Suprapubic skin (tissue), 4 donors: ENCODE measurements around the gene ACYP2. TPM values are rescaled to one million over a fixed set of nuclear protein-coding genes. Genes with fewer than 3 reads are reported as not detected.

ENCODE experiments used
- DNase-seq, 2 donors: peaks; one replicate each; pipeline ENCODE4 v3.0.0-alpha.2; 2019; ENCODE audit warnings: low spot score in 2 of 2
- H3K27ac ChIP-seq: fragments of 200-600 bp; sonication (generic); one replicate; pipeline ENCODE4 v1.5.1; 2019
- H3K27me3 ChIP-seq: fragments of 200-600 bp; sonication (generic); one replicate; pipeline ENCODE4 v1.5.1; 2019
- H3K36me3 ChIP-seq: fragments of 200-600 bp; sonication (generic); one replicate; pipeline ENCODE4 v1.5.1; 2019
- H3K4me1 ChIP-seq: fragments of 200-600 bp; sonication (generic); one replicate; pipeline ENCODE4 v1.5.1; 2019
- H3K4me3 ChIP-seq: fragments of 200-600 bp; sonication (generic); one replicate; pipeline ENCODE4 v1.5.1; 2019; ENCODE audit warnings: mild to moderate bottlenecking
- H3K9me3 ChIP-seq: fragments of 200-600 bp; sonication (generic); one replicate; pipeline ENCODE4 v1.5.1; 2019
- CTCF ChIP-seq, 2 donors: fragments of 200-600 bp in 1 of 2; fragments of 450-650 bp in 1 of 2; sonication (generic) in 1 of 2; IDR thresholded peaks; one replicate each; pipeline ENCODE4 v1.5.1; 2016 to 2019; ENCODE audit warnings: antibody characterized with exemption in 2 of 2, mild to moderate bottlenecking in 1 of 2, moderate library complexity in 1 of 2
- EP300 ChIP-seq: sonication (generic); formaldehyde crosslinking; IDR thresholded peaks from one replicate; pipeline ENCODE4 v1.6.1; 2017; ENCODE audit warnings: antibody characterized with exemption
- POLR2A ChIP-seq, 2 donors: fragments of 450-650 bp; IDR thresholded peaks; one replicate each; pipeline ENCODE4 v1.6.1; 2017; ENCODE audit warnings: antibody characterized with exemption in 2 of 2, mild to moderate bottlenecking in 2 of 2, moderate library complexity in 2 of 2
- POLR2AphosphoS5 ChIP-seq, 3 donors: sonication (generic); formaldehyde crosslinking; IDR thresholded peaks; one replicate each; pipeline ENCODE4 v1.6.1; 2017; ENCODE audit warnings: antibody characterized with exemption in 3 of 3
- WGBS: methylation state at CpG from one replicate; pipeline ENCODE4 v1.1.5; 2018; 5-methylcytosine and 5-hydroxymethylcytosine counted together
- total RNA-seq, 4 donors: library from RNA; depleted of rRNA; stranded (reverse); fragments of >200 nt; gene quantifications; one replicate each; pipeline ENCODE4 v1.1.0, GENCODE V29; 2016

The ACYP2 gene
- total RNA-seq, 4 donors from 2014 or later, result 9.1 to 20.2 (median 14.2) TPM

- H3K9me3 ChIP-seq, result no peaks in the 10 kb centered on the region
- no peaks in the 10 kb centered on the region for H3K36me3 ChIP-seq
- 36% methylated on average over 17 of the region's 17 CpGs for WGBS
- H3K27ac ChIP-seq, result peak overlapping the region; percentile 92
- no peak for DNase-seq
- H3K4me1 ChIP-seq, result peaks cover 17% of the 10 kb centered on the region
- peak overlapping the region; percentile 67 for H3K4me3 ChIP-seq
- no peaks in the 10 kb centered on the region for H3K27me3 ChIP-seq
- TF ChIP-seq CTCF (IDR thresholded peaks at IDR 0.05), result no peak
- peak in 1 of 3 donors; percentile 22 for TF ChIP-seq POLR2AphosphoS5 (IDR thresholded peaks at IDR 0.05)
Observed at GRCh38 chr2:54330926-54331835, 215.8 kb downstream of the ACYP2 start.

- TF ChIP-seq POLR2A (IDR thresholded peaks at IDR 0.05) (no peak), POLR2AphosphoS5 (IDR thresholded peaks at IDR 0.05) (no peak), EP300 (no peak), CTCF (IDR thresholded peaks at IDR 0.05) (no peak)
- no peak for DNase-seq
- H3K36me3 ChIP-seq, result no peaks in the 10 kb centered on the region
- 66% methylated on average over 3 of the region's 3 CpGs for WGBS
- no peaks in the 10 kb centered on the region for H3K27me3 ChIP-seq
- H3K9me3 ChIP-seq, result no peaks in the 10 kb centered on the region
- no peak overlapping the region for H3K27ac ChIP-seq
- H3K4me1 ChIP-seq, result peaks cover 17% of the 10 kb centered on the region
- no peak overlapping the region for H3K4me3 ChIP-seq
Observed at GRCh38 chr2:54332386-54332785, 217.0 kb downstream of the ACYP2 start.

- Histone ChIP-seq H3K4me1 (peaks cover under 1% of the 10 kb centered on the region), H3K27ac (no peak overlapping the region), H3K4me3 (no peak overlapping the region), H3K36me3 (no peaks in the 10 kb centered on the region), H3K9me3 (no peaks in the 10 kb centered on the region), H3K27me3 (no peaks in the 10 kb centered on the region)
- whole genome bisulfite sequencing, result 74% methylated on average over 1 of the region's 1 CpG
- TF ChIP-seq EP300, result no peak
- DNase-seq, result no peak
Observed at GRCh38 chr2:54336136-54336976, 220.9 kb downstream of the ACYP2 start.

- Histone ChIP-seq H3K36me3 (no peaks in the 10 kb centered on the region), H3K4me1 (no peaks in the 10 kb centered on the region), H3K9me3 (no peaks in the 10 kb centered on the region), H3K27me3 (no peaks in the 10 kb centered on the region), H3K4me3 (no peak overlapping the region), H3K27ac (no peak overlapping the region)
- 81% methylated on average over 1 of the region's 1 CpG for WGBS
- no peak for DNase-seq
- no peak for TF ChIP-seq EP300
- TF ChIP-seq CTCF (IDR thresholded peaks at IDR 0.05), result no peak
- TF ChIP-seq POLR2A (IDR thresholded peaks at IDR 0.05), result no peak
- TF ChIP-seq POLR2AphosphoS5 (IDR thresholded peaks at IDR 0.05), result no peak
Observed at GRCh38 chr2:54336977-54337255, 221.5 kb downstream of the ACYP2 start.

GRCh38 chr2:54341656-54342055 is 226.2 kb downstream of the ACYP2 start:
- Histone ChIP-seq H3K27me3 (no peaks in the 10 kb centered on the region), H3K4me3 (no peak overlapping the region), H3K36me3 (no peaks in the 10 kb centered on the region), H3K9me3 (no peaks in the 10 kb centered on the region), H3K4me1 (no peaks in the 10 kb centered on the region), H3K27ac (no peak overlapping the region)
- DNase-seq, result no peak
- 71% methylated on average over 1 of the region's 1 CpG for WGBS
- no peak for TF ChIP-seq CTCF (IDR thresholded peaks at IDR 0.05)
- TF ChIP-seq EP300, result no peak
- no peak for TF ChIP-seq POLR2AphosphoS5 (IDR thresholded peaks at IDR 0.05)
- no peak for TF ChIP-seq POLR2A (IDR thresholded peaks at IDR 0.05)
